DMS53 treated with DMSO at 0.1 percent for 48 hours (cell line): ENCODE results near the gene M6PR.

ENCODE experiments used
- DNase-seq: peaks from one replicate; lab custom pipeline; 2025; ENCODE audit not compliant: unreplicated experiment; lab: John Stamatoyannopoulos, UW

M6PR gene

DNA sequence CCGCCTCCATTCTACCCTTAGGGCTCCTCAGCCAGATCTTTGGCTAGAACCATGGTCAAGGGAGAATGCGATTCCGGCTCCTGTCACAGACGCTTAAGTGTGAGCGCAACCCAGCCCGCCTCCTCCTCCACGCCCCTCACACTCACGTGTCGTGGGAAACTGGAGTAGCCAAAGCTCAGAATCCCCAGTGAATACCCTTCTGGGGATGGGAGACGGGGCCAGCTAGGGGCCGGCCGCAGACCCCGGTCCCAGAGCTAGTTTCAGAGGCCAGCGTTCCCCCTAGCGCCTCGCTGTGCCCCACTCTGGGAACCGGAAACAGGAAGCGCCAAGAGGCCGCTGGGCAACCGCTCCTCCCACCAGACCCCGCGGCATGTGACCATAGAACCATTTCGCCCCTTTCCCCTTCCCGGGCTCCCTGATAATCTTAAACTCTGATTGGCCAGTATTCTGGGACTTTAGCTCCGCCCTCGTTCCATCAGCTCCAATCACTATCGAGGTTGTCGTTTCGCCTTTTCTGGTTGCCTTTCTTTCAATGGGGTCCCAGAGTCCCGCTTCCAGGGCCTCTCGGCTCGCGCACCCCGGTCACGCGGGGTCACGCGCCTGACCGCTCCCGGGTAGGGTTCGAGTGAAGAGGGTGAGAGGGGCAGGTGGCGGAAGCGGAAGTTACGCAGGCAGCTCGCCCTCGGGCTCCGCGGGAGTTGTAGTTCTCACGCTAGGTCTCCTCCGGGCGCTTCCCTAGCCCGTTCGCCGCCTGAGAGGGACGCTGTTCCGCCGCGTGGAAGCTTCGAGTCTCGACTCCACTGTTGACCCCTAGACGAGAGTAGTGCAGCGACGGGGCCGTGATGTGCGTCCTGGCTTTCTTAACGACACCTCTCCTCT, at the start of gene M6PR:
M6PR (minus strand) TSS at position 304 of the 879 bp plus-strand sequence. CDS start 3,241 bp downstream, outside the sequence.
- DNase-seq: peak; percentile 100

DNA sequence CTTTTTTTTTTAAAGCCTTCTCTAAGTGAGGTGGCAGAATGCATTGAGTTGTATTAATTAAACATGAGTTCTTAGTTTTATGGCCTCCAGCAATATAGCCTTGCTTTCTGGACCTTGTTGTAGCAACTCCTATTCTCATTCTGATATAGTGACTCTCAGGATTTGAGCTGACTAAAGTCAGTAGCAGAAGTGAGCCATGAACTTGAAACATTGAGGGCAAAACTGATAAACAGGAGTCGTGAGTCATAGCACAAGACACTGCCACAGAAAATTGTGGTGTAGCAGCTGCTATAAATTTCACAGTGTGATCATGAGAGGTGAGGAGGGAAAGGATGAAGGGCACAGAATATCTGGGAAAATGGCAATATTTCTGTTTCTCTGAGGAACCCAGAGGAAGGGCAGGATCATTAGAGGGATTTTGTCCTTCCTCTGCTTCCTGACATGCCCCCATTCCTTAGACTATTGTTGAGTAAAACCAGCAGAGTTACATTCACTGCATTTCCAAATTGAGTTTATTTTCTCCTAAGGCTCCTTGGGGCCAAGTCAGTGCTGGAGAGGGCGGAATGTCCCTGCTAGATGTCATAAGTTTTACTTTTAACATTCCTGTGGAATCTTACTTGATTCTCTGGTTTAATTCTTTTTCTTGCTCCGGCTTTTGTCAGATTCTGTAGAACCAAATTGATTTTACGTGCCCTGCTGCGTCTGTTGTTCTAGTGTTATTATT, 47.4 kb upstream of the M6PR start:
- no peak for DNase-seq

DNA sequence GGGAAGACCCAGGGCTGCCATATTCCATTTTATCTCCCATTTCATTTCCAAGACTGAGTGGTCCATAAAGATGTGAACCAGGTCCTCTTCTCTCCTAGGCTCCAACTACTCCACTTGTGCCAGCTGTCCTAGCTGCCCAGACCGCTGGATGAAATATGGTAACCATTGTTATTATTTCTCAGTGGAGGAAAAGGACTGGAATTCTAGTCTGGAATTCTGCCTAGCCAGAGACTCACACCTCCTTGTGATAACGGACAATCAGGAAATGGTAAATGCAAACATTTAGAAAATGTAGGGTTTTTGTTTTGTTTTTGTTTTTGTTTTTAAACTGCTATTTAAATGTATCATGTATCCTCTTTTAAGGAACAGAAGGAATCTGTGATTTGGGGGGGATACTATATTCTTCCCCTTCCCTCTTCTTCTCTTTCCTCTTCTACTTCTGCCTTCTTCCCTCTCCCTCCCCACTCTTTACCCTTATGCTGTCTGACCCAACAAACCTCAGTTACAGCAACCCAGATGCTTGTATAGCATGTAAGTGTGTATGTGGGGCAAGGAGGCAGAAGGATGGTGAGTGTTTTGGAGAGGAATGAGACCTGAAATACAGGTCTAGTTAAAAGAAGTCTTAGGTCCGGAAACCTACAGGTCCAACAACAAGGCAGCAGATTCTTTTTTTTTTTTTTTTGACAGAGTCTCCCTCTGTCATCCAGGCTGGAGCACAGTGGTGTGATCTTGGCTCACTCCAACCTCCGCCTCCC, 45.8 kb upstream of the M6PR start:
- no peak for DNase-seq

DNA sequence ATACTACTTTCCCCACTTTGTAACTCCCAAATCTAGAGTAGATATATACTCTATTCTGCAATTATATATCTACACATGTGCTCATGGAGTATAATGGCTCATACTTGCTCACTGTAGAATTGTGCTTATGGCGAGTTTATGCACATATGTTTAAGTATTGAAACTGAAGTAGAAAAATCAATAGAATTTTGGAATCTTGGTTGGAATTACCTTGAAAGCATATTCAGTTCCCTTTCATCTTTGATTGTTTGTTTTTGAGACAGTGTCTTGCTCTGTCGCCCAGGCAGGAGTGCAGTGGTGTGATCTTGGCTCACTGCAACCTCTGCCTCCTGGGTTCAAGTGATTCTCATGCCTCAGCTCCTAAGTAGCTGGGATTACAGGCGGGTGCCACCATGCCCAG, 44.4 kb upstream of the M6PR start:
- no peak for DNase-seq

DNA sequence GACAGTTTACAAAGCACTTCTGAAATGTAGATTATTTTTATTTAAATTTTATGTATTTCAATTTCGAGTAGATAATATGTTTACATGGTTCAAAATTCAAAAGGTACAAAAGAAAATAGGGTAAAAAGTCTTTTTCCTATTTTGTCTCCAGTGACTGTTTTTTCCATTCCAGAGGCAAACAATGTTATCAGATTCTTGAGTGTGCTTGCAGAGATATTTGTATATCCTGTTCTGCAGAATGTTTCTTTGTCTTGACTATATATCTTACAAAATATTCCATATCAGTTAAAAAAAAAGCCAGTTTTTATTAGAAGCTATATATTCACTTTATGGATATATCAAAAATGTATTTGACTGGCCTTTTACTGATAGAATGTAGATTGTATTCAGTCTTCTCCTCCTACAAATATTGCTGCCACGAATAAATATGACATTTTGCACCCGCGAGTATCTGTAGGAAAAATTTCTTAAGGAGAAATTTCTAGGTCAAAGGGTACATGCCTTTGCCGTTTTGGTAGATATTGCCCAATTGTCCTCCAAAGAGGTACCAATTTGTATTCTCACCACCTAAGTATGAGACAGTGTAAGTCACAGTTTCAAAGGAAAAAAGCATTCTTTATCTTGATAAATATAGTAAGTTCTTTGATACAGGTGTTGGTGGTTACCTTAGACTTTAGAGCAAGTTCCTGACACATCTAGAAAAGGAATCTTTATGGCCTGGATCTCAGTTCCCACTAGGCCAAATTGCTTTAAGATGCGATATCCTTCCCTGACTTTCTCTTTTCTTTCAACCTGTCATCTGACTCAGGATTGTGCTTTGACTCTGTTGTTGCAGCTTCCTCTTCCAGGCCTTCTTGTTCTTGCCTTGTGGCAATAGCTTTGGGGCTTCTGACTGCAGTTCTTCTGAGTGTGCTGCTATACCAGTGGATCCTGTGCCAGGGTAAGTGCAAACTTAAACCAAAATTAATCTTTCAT, 42.2 kb upstream of the M6PR start:
- no peak for DNase-seq

DNA sequence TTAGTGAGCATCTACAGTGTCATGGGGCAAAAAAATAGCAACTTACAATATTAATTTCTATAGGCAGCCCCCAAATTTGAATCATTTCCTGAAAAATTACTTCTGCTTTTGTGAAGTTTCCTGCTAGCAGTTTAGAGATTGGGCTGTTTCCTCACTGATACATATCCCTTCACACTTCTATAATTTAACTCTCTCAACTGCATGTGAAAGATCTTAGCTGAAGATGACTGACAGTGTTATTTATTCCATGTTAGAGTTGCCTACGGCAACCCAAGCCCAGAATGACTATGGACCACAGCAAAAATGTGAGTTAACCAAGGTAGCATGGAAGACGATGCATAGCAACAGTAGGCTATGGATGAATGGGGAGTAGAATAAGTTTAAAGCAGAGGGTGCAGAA, 40.0 kb upstream of the M6PR start, which contains the start of gene KLRG1:
KLRG1 (plus strand) TSS at position 134 of the 400 bp plus-strand sequence; CDS start at position 224, 90 bp downstream.
- DNase-seq: no peak

DNA sequence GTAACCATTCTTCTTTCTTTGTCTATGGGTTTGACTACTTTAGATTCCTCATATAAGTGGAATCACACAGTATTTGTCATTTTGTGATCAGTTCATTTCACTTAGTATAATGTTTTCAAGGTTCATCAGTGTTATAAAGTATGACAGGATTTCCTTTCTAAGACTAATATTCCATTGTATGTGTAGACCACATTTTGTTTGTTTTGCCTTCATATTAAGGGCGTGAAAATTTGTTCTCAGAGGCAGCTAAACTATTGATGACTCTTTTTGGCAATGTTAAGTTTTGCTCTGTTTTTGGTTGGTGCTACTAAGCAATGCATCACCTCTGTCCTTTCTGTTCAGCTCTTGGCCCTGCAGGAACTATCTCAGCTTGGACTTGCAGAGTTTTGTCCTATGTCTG, 38.2 kb upstream of the M6PR start:
- DNase-seq: no peak

DNA sequence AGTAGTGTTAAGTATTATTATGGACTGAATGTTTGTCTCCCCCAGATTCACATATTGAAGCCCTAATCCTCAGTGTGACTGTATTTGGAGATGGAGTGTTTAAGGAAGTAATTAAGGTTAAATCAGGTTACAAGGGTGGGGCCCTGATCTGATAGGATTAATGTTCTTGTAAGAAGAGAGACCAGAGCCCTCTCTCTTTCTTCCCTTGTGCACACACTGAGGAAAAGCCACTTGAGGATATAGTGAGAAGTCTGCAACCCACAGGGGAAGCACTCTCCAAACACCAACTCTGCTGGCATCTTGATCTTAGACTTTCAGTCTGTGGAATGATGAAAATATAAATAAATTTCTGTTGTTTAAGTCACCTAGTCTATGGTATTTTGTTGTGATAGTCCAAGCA, 37.7 kb upstream of the M6PR start:
- DNase-seq: no peak

DNA sequence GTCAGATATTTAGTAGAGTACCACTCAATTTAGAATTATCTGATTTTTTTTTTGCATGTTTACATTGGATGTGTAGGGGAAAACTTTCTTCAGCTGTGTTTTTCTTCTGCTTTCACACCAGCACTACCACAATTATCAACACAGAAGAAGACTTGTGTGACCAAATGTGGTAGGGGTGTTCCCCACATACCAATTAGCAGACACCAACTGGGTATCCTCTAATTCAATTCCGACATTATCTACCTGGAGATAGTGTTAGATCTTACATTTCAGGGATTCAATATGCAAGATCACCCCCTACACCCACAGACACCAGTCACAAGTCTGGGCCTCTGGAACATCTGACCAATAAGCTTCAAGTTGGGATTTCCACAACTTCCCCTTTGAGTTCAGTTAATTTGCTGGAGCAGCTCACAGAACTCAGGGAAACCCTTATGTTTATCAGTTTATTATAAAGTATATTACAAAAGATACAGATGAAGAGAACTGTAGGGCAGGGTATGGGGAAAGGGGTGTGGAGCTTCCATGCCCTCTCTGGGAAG, 35.8 kb upstream of the M6PR start:
- DNase-seq: no peak

DNA sequence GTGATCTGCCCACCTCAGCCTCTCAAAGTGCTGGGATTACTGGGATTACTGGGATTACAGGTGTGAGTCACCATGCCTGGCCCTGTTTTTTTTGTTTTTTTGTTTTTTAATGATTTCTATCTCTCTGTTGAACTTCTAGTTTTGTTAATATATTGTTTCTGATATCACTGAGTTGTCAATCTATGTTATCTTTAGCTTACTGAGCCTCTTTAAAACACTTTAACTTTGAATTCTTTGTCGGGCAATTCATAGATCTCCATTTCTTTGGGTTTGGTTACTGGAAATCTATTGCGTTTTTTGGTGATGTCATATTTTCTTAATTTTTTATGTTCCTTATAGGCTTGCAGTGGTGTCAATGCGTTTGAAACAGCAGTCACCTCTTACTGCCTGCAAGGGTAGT, 30.7 kb upstream of the M6PR start:
- no peak for DNase-seq

DNA sequence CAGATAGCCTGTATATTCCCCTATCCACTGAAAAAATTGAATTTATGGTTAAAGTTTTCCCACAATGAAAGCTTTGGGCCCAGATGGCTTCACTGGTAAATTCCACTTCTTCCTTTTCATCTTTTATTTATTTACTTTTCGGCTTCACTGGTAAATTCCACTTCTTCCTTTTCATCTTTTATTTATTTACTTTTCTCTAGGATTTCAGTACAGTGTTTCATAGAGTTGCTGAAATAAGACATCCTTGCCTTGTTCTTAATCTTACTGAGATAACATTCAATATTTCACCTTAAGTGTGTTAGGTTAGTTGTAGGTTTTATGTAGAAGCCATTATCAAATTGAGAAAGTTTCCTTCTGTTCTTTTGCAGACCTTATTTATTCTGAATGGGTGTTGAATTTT, 21.0 kb upstream of the M6PR start:
- DNase-seq: peak; percentile 69

DNA sequence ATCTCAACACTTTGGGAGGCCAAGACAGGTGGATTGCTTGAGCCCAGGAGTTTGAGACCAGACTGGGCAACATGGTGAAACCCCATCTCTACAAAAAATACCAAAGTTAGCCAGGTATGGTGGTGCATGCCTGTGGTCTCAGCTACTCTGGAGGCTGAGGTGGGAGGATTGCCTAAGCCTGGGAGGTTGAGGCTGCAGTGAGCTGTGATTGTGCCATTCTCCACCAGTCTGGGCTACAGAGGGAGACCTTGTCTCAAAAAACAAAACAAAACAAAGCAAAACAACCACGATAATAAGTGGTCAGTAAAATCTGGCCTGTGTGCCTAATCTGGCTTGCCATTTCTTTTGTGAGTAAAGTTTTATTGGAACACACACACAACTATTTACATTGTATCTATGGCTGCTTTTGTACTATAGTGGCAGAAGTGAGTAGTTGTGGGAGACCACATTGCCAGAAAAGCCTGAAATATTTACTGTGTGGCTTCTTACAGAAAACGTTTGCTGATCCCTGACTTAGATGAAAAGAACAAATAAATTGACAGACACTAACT, 20.5 kb upstream of the M6PR start:
- no peak for DNase-seq

DNA sequence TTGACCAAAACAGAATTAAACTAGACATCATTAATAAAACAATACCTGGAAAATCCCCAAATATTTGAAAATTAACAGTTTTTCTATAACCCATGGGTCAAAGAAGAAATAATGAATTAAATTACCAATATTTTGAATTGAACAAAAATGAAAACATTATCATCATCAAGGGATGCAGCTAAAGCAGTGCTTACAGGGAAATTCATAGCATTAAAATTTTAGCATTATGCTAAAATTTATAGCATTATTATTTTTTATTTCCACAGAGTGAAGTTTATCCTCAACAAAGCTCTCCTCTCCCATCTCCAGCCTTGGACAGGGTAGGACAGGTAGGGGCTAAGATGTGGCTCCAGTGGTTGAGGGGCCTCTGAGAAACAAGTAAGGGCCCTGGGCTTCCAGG, 19.3 kb upstream of the M6PR start:
- no peak for DNase-seq

DNA sequence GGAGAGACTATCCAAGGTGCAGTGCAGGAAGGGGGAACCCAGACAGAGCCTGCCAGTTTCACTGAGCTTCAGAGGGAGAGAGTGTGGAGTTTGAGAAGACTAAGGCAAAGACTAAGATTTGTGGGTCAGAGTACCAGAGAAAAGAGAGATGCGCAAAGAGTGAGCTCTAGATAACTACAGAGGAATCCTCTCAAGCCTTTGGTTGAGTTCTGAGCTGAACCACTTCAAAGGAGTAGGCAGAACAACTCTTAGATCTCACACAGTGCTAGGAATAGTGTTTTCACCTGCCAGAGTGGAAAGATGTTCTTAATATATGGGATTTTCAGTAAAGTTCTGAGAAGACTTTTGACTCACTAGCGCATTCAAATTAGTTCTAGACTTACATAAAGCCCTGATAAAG, 10.7 kb upstream of the M6PR start:
- DNase-seq: no peak

DNA sequence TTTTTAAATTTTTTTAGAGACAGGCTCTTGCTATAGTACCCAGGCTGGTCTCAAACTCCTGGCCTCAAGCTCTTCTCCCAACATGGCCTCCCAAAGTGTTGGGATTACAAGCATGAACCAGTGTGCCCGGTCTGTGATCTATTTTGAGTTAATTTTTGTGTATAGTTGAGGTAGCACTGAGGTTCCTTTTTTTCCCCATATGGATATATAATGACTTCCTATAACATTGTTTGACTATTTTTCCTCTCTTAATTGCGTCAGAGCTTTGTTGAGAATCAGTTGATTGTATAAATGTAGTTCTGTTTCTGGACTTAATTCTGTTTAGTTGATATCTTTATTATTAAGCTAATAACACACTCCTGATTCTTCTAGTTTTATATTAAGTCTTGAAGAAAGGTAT, 8.6 kb upstream of the M6PR start:
- DNase-seq: no peak

DNA sequence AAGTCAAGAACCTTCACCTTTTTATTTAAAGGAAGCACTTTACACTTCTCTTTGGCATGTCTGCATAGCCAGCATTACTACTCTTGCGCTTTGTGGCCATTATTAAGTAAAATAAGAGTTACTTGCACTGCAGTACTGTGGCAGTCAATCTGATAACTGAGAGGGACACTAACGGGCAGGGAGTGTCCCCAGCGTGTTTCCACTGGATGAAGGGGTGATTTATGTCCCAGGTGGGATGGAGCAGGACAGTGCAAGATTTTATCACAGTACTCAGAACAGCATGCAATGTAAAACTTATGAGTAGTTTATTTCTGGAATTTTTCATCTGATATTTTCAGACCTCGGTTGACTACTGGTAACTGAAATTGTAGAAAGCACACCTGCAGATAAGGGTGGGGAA, 8.1 kb upstream of the M6PR start:
- no peak for DNase-seq

DNA sequence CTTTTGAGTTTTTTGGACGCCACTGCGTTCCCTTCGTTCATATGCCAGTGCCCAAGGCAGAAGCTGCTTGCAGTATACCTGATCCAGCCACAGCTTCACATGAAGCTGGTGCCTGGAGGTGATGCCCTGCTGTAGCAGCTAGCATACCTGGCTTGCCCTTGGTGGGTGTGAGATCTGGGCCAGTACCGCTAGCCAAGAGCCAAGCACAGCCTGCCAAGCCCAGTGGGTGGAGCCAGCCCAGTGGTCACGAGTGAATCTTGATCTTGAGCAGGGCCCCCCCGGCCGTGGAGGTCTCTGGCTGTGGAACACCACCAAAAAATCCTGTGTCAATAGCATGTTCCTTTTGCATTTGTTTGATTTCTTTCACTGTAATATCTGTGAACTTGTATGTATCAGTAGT, 7.3 kb upstream of the M6PR start:
- no peak for DNase-seq

DNA sequence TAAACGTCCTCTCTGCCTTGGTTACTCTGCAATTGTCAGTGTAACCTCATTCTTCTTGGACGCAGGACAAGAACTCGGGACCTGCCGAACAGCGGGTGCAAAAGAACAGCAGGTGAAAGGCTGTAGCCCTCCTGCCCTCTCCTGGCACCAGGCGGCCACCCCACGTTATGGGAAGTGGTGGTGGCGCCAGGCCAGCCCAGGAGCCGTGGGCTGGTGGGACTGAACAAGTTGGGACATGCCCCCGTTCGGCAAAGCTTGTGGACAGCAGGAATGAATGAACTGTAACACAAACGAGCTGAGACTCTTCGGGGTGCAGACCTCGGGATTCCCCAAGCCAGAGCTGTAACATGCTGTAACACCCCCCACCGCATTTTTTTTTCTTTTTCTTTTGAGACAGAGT, 6.6 kb upstream of the M6PR start:
- no peak for DNase-seq

DNA sequence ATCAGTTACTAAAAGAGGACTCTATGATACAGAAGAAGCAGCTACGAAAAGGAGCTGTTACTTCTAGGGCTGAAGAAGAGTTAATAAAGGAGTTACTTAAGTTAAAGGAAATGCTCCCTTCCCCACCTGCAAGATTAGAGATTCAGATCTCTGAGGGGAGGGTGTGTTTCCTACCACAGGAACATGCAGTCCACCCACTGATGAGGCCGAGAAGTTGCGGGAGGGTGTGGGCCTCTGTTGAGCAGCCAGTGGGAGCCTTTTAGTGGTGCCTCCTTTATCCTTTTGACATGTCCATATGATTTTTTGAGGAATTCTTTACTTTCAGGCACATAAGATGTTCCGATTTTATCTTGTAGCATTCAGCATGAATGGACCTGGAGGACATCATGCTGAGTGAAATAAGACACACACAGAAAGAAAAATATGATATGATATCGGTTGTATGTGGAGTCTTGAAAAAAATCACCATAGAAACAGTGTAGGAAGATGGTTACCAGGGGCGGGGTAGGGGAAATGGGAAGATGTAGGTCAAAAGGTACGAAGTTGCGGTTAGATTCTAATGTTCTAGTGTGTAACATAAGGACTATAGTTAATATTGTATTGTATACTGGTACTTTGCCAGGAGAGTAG, 4.4 kb upstream of the M6PR start:
- DNase-seq: no peak
